HCT116 (cell line): ENCODE results near the gene PTPRR. TPM values are rescaled to one million over a fixed set of nuclear protein-coding genes. Genes with fewer than 3 reads are reported as not detected.

Experiments used
- ATAC-seq: fragments of 200-7000 bp; cut with Tn5 transposase; 2 replicates; pipeline ENCODE4 v1.9.1; 2020; ENCODE audit warnings: mild to moderate bottlenecking, moderate library complexity
- BruUV-seq: library from RNA; stranded (reverse); fragments of 400-500 nt; replicated peaks from 2 replicates; lab custom pipeline; 2021; lab: Mats Ljungman, UMichigan
- CTCF ChIA-PET: fragments of 300-600 bp; sonication (Branson Sonifier 250); formaldehyde crosslinking; loops from one replicate; lab custom pipeline; 2021; ENCODE audit warnings: antibody characterized with exemption; lab: Charles Lee
- POLR2A ChIA-PET: fragments of 300-600, 350-600 bp; sonication (Branson Sonifier 250); formaldehyde crosslinking; loops from one replicate; lab custom pipeline; 2021; ENCODE audit warnings: antibody characterized with exemption; lab: Charles Lee
- RAD21 ChIA-PET, 2 experiments: fragments of 300-600 bp; sonication (Branson Sonifier 250); formaldehyde crosslinking; loops; one replicate each; lab custom pipeline; 2023; ENCODE audit warnings: low total read pairs in 2 of 2; ENCODE audit not compliant: uncharacterized antibody in 2 of 2, unreplicated experiment in 2 of 2, low non-redundant PET in 1 of 2; lab: Charles Lee
- DNase-seq: peaks from one replicate; pipeline ENCODE4 v3.0.0-alpha.2; 2010; ENCODE audit warnings: low read depth, low spot score
- H2AFZ ChIP-seq: fragments of 200-600 bp; shearing (Covaris generic), sonication (generic); 2 replicates; pipeline ENCODE4 v1.6.1; 2017; ENCODE audit warnings: low read depth, mixed run types, mixed read lengths, antibody characterized with exemption, low read length; ENCODE audit not compliant: poor library complexity, severe bottlenecking
- H3K27ac ChIP-seq: 2 replicates; pipeline ENCODE4 v1.5.1; 2012; ENCODE audit warnings: low read depth, low read length
- H3K27me3 ChIP-seq: fragments of 200-600 bp; sonication (generic); 2 replicates; pipeline ENCODE4 v1.6.1; 2016; ENCODE audit warnings: mixed run types, low read length, mixed read lengths; ENCODE audit not compliant: insufficient read depth
- H3K36me3 ChIP-seq, 2 experiments: fragments of 200-500 bp in 1 of 2; fragments of 200-600 bp in 1 of 2; sonication (Bioruptor generic) in 1 of 2; sonication (generic) in 1 of 2; 2 replicates each; pipeline versions ENCODE4 v1.5.1 to v1.6.1; 2014 to 2016; ENCODE audit warnings: low read length in 2 of 2, inconsistent platforms in 1 of 2, mixed read lengths in 1 of 2, mixed run types in 1 of 2; ENCODE audit not compliant: insufficient read depth in 2 of 2, control insufficient read depth in 1 of 2
- H3K4me1 ChIP-seq, 2 experiments: fragments of 200-600 bp in 1 of 2; sonication (generic) in 1 of 2; 2 replicates each; pipeline versions ENCODE4 v1.5.1 to v1.6.1; 2012 to 2017; ENCODE audit warnings: low read length in 2 of 2, inconsistent platforms in 1 of 2, mild to moderate bottlenecking in 1 of 2, mixed read lengths in 1 of 2, mixed run types in 1 of 2, moderate library complexity in 1 of 2; ENCODE audit not compliant: insufficient read depth in 2 of 2, control insufficient read depth in 1 of 2
- H3K4me2 ChIP-seq: fragments of 200-600 bp; sonication (generic); 2 replicates; pipeline ENCODE4 v1.6.1; 2017; ENCODE audit warnings: mixed run types, low read length, mixed read lengths
- H3K4me3 ChIP-seq, 2 experiments: fragments of 200-600 bp in 1 of 2; sonication (generic) in 1 of 2; replicated peaks in 1 of 2; 2 replicates each; pipeline ENCODE4 v1.5.1; 2011 to 2016; ENCODE audit warnings: low read length in 2 of 2, control low read depth in 1 of 2, low read depth in 1 of 2, mild to moderate bottlenecking in 1 of 2, mixed read lengths in 1 of 2, mixed run types in 1 of 2
- H3K79me2 ChIP-seq: fragments of 200-600 bp; sonication (generic); 2 replicates; pipeline ENCODE4 v1.6.1; 2017; ENCODE audit warnings: mild to moderate bottlenecking, mixed run types, low read length, moderate library complexity, mixed read lengths; ENCODE audit not compliant: insufficient read depth
- H3K9ac ChIP-seq: fragments of 200-600 bp; sonication (generic); 2 replicates; pipeline ENCODE4 v1.6.1; 2016; ENCODE audit warnings: low read length, mixed read lengths
- H3K9me2 ChIP-seq: fragments of 200-600 bp; sonication (generic), shearing (Covaris generic); 2 replicates; pipeline ENCODE4 v1.6.1; 2017; ENCODE audit warnings: mixed run types, mild to moderate bottlenecking, moderate library complexity; ENCODE audit not compliant: insufficient read depth
- H3K9me3 ChIP-seq, 2 experiments: fragments of 200-500 bp in 1 of 2; fragments of 200-600 bp in 1 of 2; sonication (Bioruptor generic) in 1 of 2; sonication (generic) in 1 of 2; 2 replicates each; pipeline ENCODE4 v1.6.1; 2014 to 2017; ENCODE audit warnings: low read length in 2 of 2, mixed read lengths in 2 of 2, inconsistent platforms in 1 of 2, low read depth in 1 of 2, mild to moderate bottlenecking in 1 of 2, mixed run types in 1 of 2, moderate library complexity in 1 of 2; ENCODE audit not compliant: control insufficient read depth in 1 of 2, insufficient read depth in 1 of 2
- H4K20me1 ChIP-seq: fragments of 200-600 bp; sonication (generic), shearing (Covaris generic); 2 replicates; pipeline ENCODE4 v1.6.1; 2017; ENCODE audit warnings: mixed run types, mild to moderate bottlenecking, moderate library complexity; ENCODE audit not compliant: insufficient read depth
- CBX3 ChIP-seq: IDR thresholded peaks from 2 replicates; pipeline ENCODE4 v1.6.1; 2012; ENCODE audit warnings: low read depth
- EGR1 ChIP-seq: IDR thresholded peaks from 2 replicates; pipeline ENCODE4 v1.6.1; 2012; ENCODE audit warnings: low read depth
- ELF1 ChIP-seq: IDR thresholded peaks from 2 replicates; pipeline ENCODE4 v1.6.1; 2012; ENCODE audit warnings: low read depth, borderline replicate concordance
- EZH2 ChIP-seq: fragments of 200-600 bp; sonication (generic); IDR thresholded peaks from 2 replicates; pipeline ENCODE4 v1.6.1; 2017; ENCODE audit warnings: antibody characterized with exemption, mixed run types
- EZH2phosphoT487 ChIP-seq: fragments of 200-600 bp; IDR thresholded peaks from 2 replicates; pipeline ENCODE4 v1.6.1; 2018; ENCODE audit warnings: antibody characterized with exemption, borderline replicate concordance
- FOSL1 ChIP-seq: IDR thresholded peaks from 2 replicates; pipeline ENCODE4 v1.6.1; 2012; ENCODE audit warnings: low read depth
- POLR2A ChIP-seq: IDR thresholded peaks from 2 replicates; pipeline ENCODE4 v1.7.0; 2011; ENCODE audit warnings: borderline replicate concordance; ENCODE audit not compliant: insufficient read depth, insufficient read length; ENCODE audit errors: extremely low read depth
- YY1 ChIP-seq: IDR thresholded peaks from 2 replicates; pipeline ENCODE4 v1.6.1; 2011; ENCODE audit warnings: low read length, low read depth, moderate library complexity, mild to moderate bottlenecking; ENCODE audit not compliant: insufficient replicate concordance; ENCODE audit errors: extremely low read depth
- ZFX ChIP-seq: fragments of 450-650 bp; IDR thresholded peaks from 2 replicates; pipeline ENCODE4 v1.6.1; 2017
- ZNF274 ChIP-seq: fragments of 200-500 bp; sonication (Bioruptor generic); IDR thresholded peaks from 2 replicates; pipeline ENCODE4 v1.6.1; 2014; ENCODE audit warnings: mild to moderate bottlenecking, low read depth, low read length, inconsistent platforms
- intact Hi-C: fragments of 100-400 bp; cut with micrococcal nuclease; formaldehyde crosslinking; loops from 2 replicates; pipeline ENCODE4 v1.10.0; 2022
- total RNA-seq: library from RNA; stranded (reverse); gene quantifications from one replicate; pipeline ENCODE4 v1.2.1, GENCODE V29; 2021; ENCODE audit not compliant: unreplicated experiment
- TF ChIP-seq, protein P1 (sequence below): IDR thresholded peaks from 2 replicates; pipeline ENCODE4 v1.6.1; 2012; ENCODE audit warnings: low read depth

The PTPRR gene
- total RNA-seq, 1 experiment from 2014 or later, result 0.27 TPM

- no peaks in the 10 kb centered on the region for H3K9me2 ChIP-seq
- CTCF ChIA-PET, result no interaction called here
These were observed 13.1 kb downstream of the PTPRR start for GRCh38 chr12:70907412-70907811.

More at GRCh38 chr12:70907412-70907811, 13.1 kb downstream of the PTPRR start:
- Histone ChIP-seq H2AFZ (no peak overlapping the region), H3K4me2 (no peak overlapping the region), H3K4me1 (no peaks in the 10 kb centered on the region), H3K36me3 (no peaks in the 10 kb centered on the region), H3K27me3 (no peaks in the 10 kb centered on the region), H3K27ac (no peak overlapping the region), H3K79me2 (no peaks in the 10 kb centered on the region), H4K20me1 (no peaks in the 10 kb centered on the region), H3K9me3 (no peaks in the 10 kb centered on the region), H3K4me3 (no peak overlapping the region)
- no TSS peak for BruUV-seq
- intact Hi-C loops, result no loop called here
- ATAC-seq, result no peak
- TF ChIP-seq ELF1 (no peak), POLR2A (no peak), EGR1 (no peak), EZH2phosphoT487 (no peak), FOSL1 (no peak), ZFX (no peak), EZH2 (no peak), ZNF274 (no peak), YY1 (no peak), CBX3 (no peak)
- TF ChIP-seq, protein P1, sequence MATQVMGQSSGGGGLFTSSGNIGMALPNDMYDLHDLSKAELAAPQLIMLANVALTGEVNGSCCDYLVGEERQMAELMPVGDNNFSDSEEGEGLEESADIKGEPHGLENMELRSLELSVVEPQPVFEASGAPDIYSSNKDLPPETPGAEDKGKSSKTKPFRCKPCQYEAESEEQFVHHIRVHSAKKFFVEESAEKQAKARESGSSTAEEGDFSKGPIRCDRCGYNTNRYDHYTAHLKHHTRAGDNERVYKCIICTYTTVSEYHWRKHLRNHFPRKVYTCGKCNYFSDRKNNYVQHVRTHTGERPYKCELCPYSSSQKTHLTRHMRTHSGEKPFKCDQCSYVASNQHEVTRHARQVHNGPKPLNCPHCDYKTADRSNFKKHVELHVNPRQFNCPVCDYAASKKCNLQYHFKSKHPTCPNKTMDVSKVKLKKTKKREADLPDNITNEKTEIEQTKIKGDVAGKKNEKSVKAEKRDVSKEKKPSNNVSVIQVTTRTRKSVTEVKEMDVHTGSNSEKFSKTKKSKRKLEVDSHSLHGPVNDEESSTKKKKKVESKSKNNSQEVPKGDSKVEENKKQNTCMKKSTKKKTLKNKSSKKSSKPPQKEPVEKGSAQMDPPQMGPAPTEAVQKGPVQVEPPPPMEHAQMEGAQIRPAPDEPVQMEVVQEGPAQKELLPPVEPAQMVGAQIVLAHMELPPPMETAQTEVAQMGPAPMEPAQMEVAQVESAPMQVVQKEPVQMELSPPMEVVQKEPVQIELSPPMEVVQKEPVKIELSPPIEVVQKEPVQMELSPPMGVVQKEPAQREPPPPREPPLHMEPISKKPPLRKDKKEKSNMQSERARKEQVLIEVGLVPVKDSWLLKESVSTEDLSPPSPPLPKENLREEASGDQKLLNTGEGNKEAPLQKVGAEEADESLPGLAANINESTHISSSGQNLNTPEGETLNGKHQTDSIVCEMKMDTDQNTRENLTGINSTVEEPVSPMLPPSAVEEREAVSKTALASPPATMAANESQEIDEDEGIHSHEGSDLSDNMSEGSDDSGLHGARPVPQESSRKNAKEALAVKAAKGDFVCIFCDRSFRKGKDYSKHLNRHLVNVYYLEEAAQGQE, result no peak
- TF ChIP-seq, all 23 proteins: peak for 0
- DNase-seq, result no peak
- no peak overlapping the region for H3K9ac ChIP-seq
- POLR2A ChIA-PET, result no interaction called here
- RAD21 ChIA-PET, result no interaction called here
